Erythroblast (primary cell): ENCODE measurements around the gene LTA.
A peak's percentile ranks its signal among the peaks of the same experiment; 100 is the strongest.

Experiments used
- DNase-seq, 2 experiments: peaks; one replicate each; lab custom pipeline; 2025; lab: John Stamatoyannopoulos, UW
- GATA1 ChIP-seq: IDR thresholded peaks from 2 replicates; pipeline ENCODE4 v1.6.1; 2011; ENCODE audit warnings: low read depth, mild to moderate bottlenecking, control low read depth, low read length, moderate library complexity
- POLR2A ChIP-seq: IDR thresholded peaks from 2 replicates; pipeline ENCODE4 v1.6.1; 2011; ENCODE audit warnings: mild to moderate bottlenecking, low read length

Gene LTA

GRCh38 chr6:31556307-31556706 lies 15.8 kb upstream of the LTA start:
- TF ChIP-seq POLR2A (no peak), GATA1 (no peak)
- DNase-seq = no peak

GRCh38 chr6:31557443-31558317 lies 14.4 kb upstream of the LTA start:
- no peak for DNase-seq
- TF ChIP-seq GATA1 (no peak), POLR2A (no peak)

GRCh38 chr6:31558318-31558625 lies 13.8 kb upstream of the LTA start:
- DNase-seq = no peak
- no peak for TF ChIP-seq GATA1
- no peak for TF ChIP-seq POLR2A

GRCh38 chr6:31558631-31559500 lies 13.2 kb upstream of the LTA start:
- no peak for TF ChIP-seq POLR2A
- no peak for TF ChIP-seq GATA1
- peak in 1 of 2 experiments; percentile 43 for DNase-seq

GRCh38 chr6:31559606-31559957 lies 12.5 kb upstream of the LTA start:
- no peak for DNase-seq
- TF ChIP-seq GATA1 (no peak), POLR2A (no peak)

GRCh38 chr6:31559958-31560696 lies 12.0 kb upstream of the LTA start:
- TF ChIP-seq POLR2A (no peak), GATA1 (no peak)
- no peak for DNase-seq

GRCh38 chr6:31560697-31561058 lies 11.4 kb upstream of the LTA start:
- TF ChIP-seq POLR2A (no peak), GATA1 (no peak)
- DNase-seq = no peak

GRCh38 chr6:31567531-31568370 lies 4.3 kb upstream of the LTA start:
- TF ChIP-seq POLR2A (no peak), GATA1 (no peak)
- DNase-seq = no peak

GRCh38 chr6:31568537-31568961 lies 3.5 kb upstream of the LTA start:
- DNase-seq = no peak
- no peak for TF ChIP-seq POLR2A
- TF ChIP-seq GATA1 = no peak

GRCh38 chr6:31569861-31570536 lies 2.1 kb upstream of the LTA start:
- DNase-seq = no peak
- TF ChIP-seq GATA1 (no peak), POLR2A (no peak)

- TF ChIP-seq GATA1 (no peak), POLR2A (no peak)
Observed at GRCh38 chr6:31573239-31574105, 1.4 kb downstream of the LTA start.

More at GRCh38 chr6:31573239-31574105, 1.4 kb downstream of the LTA start:
- no peak for DNase-seq
